HG03460 (cell line): Measurements from ENCODE around the gene TBCC.

ENCODE experiments used
- ATAC-seq: cut with Tn5 transposase; IDR thresholded peaks from one replicate; pipeline ENCODE4 v1.9.1; 2021; ENCODE audit not compliant: unreplicated experiment

TBCC gene

GRCh38 chr6:42745640-42746462 lies at the start of gene TBCC:
TBCC (minus strand) TSS chr6:42746103; CDS start chr6:42746073, 30 bp downstream.
- peak; percentile 77 for ATAC-seq

- ATAC-seq = no peak
Measured at GRCh38 chr6:42795651-42796050, 49.7 kb upstream of the TBCC start.

- ATAC-seq = no peak
Measured at GRCh38 chr6:42791706-42792320, 45.9 kb upstream of the TBCC start.

GRCh38 chr6:42790549-42791181 lies 44.8 kb upstream of the TBCC start:
- no peak for ATAC-seq

- no peak for ATAC-seq
Measured at GRCh38 chr6:42788671-42789070, 42.8 kb upstream of the TBCC start.

- no peak for ATAC-seq
Measured at GRCh38 chr6:42787063-42787472, 41.2 kb upstream of the TBCC start.

GRCh38 chr6:42786525-42786985 lies 40.7 kb upstream of the TBCC start:
- ATAC-seq = no peak

- no peak for ATAC-seq
Measured at GRCh38 chr6:42784717-42785498, 39.0 kb upstream of the TBCC start.

GRCh38 chr6:42783876-42784642 lies 38.2 kb upstream of the TBCC start:
- no peak for ATAC-seq

- ATAC-seq = peak; percentile 41
Measured at GRCh38 chr6:42783177-42783875, 37.4 kb upstream of the TBCC start.

GRCh38 chr6:42782689-42783176 lies 36.8 kb upstream of the TBCC start:
- ATAC-seq = peak; percentile 23

- no peak for ATAC-seq
Measured at GRCh38 chr6:42781796-42782688, 36.1 kb upstream of the TBCC start, which contains the start of gene BICRAL. BICRAL (plus strand) TSS chr6:42782052; CDS start chr6:42822023, 39,971 bp downstream.

- no peak for ATAC-seq
Measured at GRCh38 chr6:42781546-42781795, 35.6 kb upstream of the TBCC start.

GRCh38 chr6:42779521-42779920 lies 33.6 kb upstream of the TBCC start:
- no peak for ATAC-seq

- ATAC-seq = no peak
Measured at GRCh38 chr6:42778122-42778521, 32.2 kb upstream of the TBCC start.

- ATAC-seq = no peak
Measured at GRCh38 chr6:42777126-42777822, 31.4 kb upstream of the TBCC start.

- peak; percentile 44 for ATAC-seq
Measured at GRCh38 chr6:42774821-42775487, 29.1 kb upstream of the TBCC start.

- no peak for ATAC-seq
Measured at GRCh38 chr6:42774201-42774600, 28.3 kb upstream of the TBCC start.
